ENCODE results near the gene MYNN. TPM values are rescaled to one million over a fixed set of nuclear protein-coding genes. Genes with fewer than 3 reads are reported as not detected.

MYNN gene
- total RNA-seq, 1 donor from 2014 or later = 14.6 TPM

GRCh38 chr3:169748670-169749069 lies 24.5 kb upstream of the MYNN start:
- no peak overlapping the region for H3K27ac ChIP-seq
- intact Hi-C loops (cut with DNase I) = no loop called here
- DNase-seq (no peak), ATAC-seq (no peak)
- no peak overlapping the region for H3K4me3 ChIP-seq
- H3K4me1 ChIP-seq = no peaks in the 10 kb centered on the region
- H3K27me3 ChIP-seq = peaks cover 8% of the 10 kb centered on the region
- no peaks in the 10 kb centered on the region for H3K36me3 ChIP-seq
- no peaks in the 10 kb centered on the region for H3K9me3 ChIP-seq
- no peak for TF ChIP-seq CTCF (IDR thresholded peaks at IDR 0.05)

- Histone ChIP-seq H3K27me3 (peaks cover 8% of the 10 kb centered on the region), H3K36me3 (no peaks in the 10 kb centered on the region), H3K4me1 (no peaks in the 10 kb centered on the region), H3K27ac (no peak overlapping the region), H3K4me3 (no peak overlapping the region), H3K9me3 (no peaks in the 10 kb centered on the region)
- DNase-seq (no peak), ATAC-seq (no peak)
- intact Hi-C loops (cut with DNase I) = no loop called here
- TF ChIP-seq CTCF (IDR thresholded peaks at IDR 0.05) = no peak
Measured at GRCh38 chr3:169750665-169751064, 22.5 kb upstream of the MYNN start.

GRCh38 chr3:169751875-169752274 lies 21.3 kb upstream of the MYNN start:
- Histone ChIP-seq H3K9me3 (no peaks in the 10 kb centered on the region), H3K27me3 (peaks cover 8% of the 10 kb centered on the region), H3K27ac (no peak overlapping the region), H3K36me3 (no peaks in the 10 kb centered on the region), H3K4me3 (no peak overlapping the region), H3K4me1 (no peaks in the 10 kb centered on the region)
- no peak for ATAC-seq
- intact Hi-C loops (cut with DNase I) = no loop called here
- no peak for TF ChIP-seq CTCF (IDR thresholded peaks at IDR 0.05)
- no peak for DNase-seq

GRCh38 chr3:169754711-169755110 lies 18.5 kb upstream of the MYNN start:
- intact Hi-C loops (cut with DNase I) = no loop called here
- TF ChIP-seq CTCF (IDR thresholded peaks at IDR 0.05) = no peak
- DNase-seq (no peak), ATAC-seq (no peak)
- Histone ChIP-seq H3K27ac (no peak overlapping the region), H3K4me3 (no peak overlapping the region), H3K9me3 (no peaks in the 10 kb centered on the region), H3K27me3 (no peaks in the 10 kb centered on the region), H3K36me3 (no peaks in the 10 kb centered on the region), H3K4me1 (no peaks in the 10 kb centered on the region)

GRCh38 chr3:169755488-169755887 lies 17.7 kb upstream of the MYNN start:
- no peaks in the 10 kb centered on the region for H3K9me3 ChIP-seq
- no peak for ATAC-seq
- TF ChIP-seq CTCF (IDR thresholded peaks at IDR 0.05) = no peak
- no peaks in the 10 kb centered on the region for H3K36me3 ChIP-seq
- H3K4me3 ChIP-seq = no peak overlapping the region
- no peaks in the 10 kb centered on the region for H3K27me3 ChIP-seq
- intact Hi-C loops (cut with DNase I) = no loop called here
- DNase-seq = no peak
- H3K4me1 ChIP-seq = no peaks in the 10 kb centered on the region
- no peak overlapping the region for H3K27ac ChIP-seq

GRCh38 chr3:169758359-169758994 lies 14.7 kb upstream of the MYNN start:
- ATAC-seq (no peak), DNase-seq (no peak)
- intact Hi-C loops (cut with DNase I) = no loop called here
- Histone ChIP-seq H3K4me1 (no peaks in the 10 kb centered on the region), H3K9me3 (no peaks in the 10 kb centered on the region), H3K4me3 (no peak overlapping the region), H3K36me3 (no peaks in the 10 kb centered on the region), H3K27ac (no peak overlapping the region), H3K27me3 (no peaks in the 10 kb centered on the region)
- no peak for TF ChIP-seq CTCF (IDR thresholded peaks at IDR 0.05)

All from upper lobe of right lung (tissue), 1 donor.